Measurements from ENCODE around the gene PSMB11. TPM values are rescaled to one million over a fixed set of nuclear protein-coding genes. Genes with fewer than 3 reads are reported as not detected.

Gene PSMB11
- total RNA-seq, 2 experiments from 2014 or later: not detected

DNA sequence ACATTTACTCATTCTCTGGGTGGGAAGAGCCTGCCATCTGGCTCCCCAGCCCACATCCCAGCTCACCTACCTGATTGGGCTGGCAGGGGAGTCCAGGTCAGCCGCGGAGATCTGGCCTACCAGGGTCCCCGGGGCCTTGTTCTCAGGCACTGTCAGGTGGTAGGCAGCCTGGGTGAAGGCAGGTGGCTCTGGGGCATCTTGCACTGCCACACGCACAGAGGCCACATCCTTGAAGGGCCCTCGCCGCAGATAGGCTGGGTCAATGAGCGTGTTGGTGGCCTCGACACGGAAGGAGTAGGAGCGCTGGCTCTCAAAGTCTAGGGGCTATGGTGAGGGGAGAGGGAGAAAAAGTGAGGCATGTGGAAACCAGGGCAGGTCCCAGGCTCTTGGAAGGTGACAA, 11.4 kb downstream of the PSMB11 start:
- no peaks in the 10 kb centered on the region for H3K27me3 Mint-ChIP-seq
- ATAC-seq: no peak
- intact Hi-C loops (cut with DNase I, micrococcal nuclease): no loop called here

GRCh38 chr14:23054000-23054811, 12.2 kb downstream of the PSMB11 start:
- H3K4me1 Mint-ChIP-seq: peaks cover 15% of the 10 kb centered on the region
- no peaks in the 10 kb centered on the region for H3K9me3 Mint-ChIP-seq (ENCODE audit: low read depth)
- peaks cover 4% of the 10 kb centered on the region for H3K36me3 Mint-ChIP-seq (ENCODE audit: low read depth)
- POLR2A ChIA-PET: no interaction called here
- peak; percentile 72 for DNase-seq
- intact Hi-C loops (cut with DNase I, micrococcal nuclease): no loop called here
- CTCF ChIA-PET: interaction anchor here (0.7 to 19.3 kb wide), 10 partner anchors 10 to 125 kb away, joined by 3 to 751 read pairs (median 5); partner anchors contain the start of genes AJUBA and PRMT5
- no peaks in the 10 kb centered on the region for H3K27me3 Mint-ChIP-seq
- no peak overlapping the region for H3K4me3 Mint-ChIP-seq
- no peak for ATAC-seq
- H3K27ac Mint-ChIP-seq: no peak overlapping the region

More for the DNA sequence above, 11.4 kb downstream of the PSMB11 start:
- no peak for DNase-seq
- H3K27ac Mint-ChIP-seq: no peak overlapping the region
- peaks cover 1% of the 10 kb centered on the region for H3K36me3 Mint-ChIP-seq (ENCODE audit: low read depth)
- POLR2A ChIA-PET: no interaction called here
- CTCF ChIA-PET: interaction anchor here (0.7 to 19.3 kb wide), 6 partner anchors 13 to 119 kb away, joined by 3 to 751 read pairs (median 16); partner anchors contain the start of gene AJUBA
- peaks cover 15% of the 10 kb centered on the region for H3K4me1 Mint-ChIP-seq
- no peaks in the 10 kb centered on the region for H3K9me3 Mint-ChIP-seq (ENCODE audit: low read depth)
- no peak overlapping the region for H3K4me3 Mint-ChIP-seq

- CTCF ChIA-PET: interaction anchor here (0.6 to 19.3 kb wide), 15 partner anchors 11 to 131 kb away, joined by 3 to 751 read pairs (median 5); partner anchors contain the start of genes ACIN1, AJUBA, C14orf119 and PRMT5
- POLR2A ChIA-PET: interaction anchor here (0.5 to 1.0 kb wide), 2 partner anchors 26 to 69 kb away, joined by 3 read pairs; no protein-coding TSS in a partner anchor
- Mint-ChIP-seq H3K4me1 (peaks cover 15% of the 10 kb centered on the region), H3K27me3 (no peaks in the 10 kb centered on the region), H3K27ac (no peak overlapping the region), H3K9me3 (ENCODE audit: low read depth) (no peaks in the 10 kb centered on the region), H3K4me3 (no peak overlapping the region), H3K36me3 (ENCODE audit: low read depth) (peaks cover 11% of the 10 kb centered on the region)
- DNase-seq (no peak), ATAC-seq (no peak)
- intact Hi-C loops (cut with DNase I, micrococcal nuclease): loop anchor here in 1 of 2 experiments (5.0 kb wide), 1 partner anchor 48 kb away; no protein-coding TSS in a partner anchor
These were observed 13.1 kb downstream of the PSMB11 start for GRCh38 chr14:23055147-23055550.

DNA sequence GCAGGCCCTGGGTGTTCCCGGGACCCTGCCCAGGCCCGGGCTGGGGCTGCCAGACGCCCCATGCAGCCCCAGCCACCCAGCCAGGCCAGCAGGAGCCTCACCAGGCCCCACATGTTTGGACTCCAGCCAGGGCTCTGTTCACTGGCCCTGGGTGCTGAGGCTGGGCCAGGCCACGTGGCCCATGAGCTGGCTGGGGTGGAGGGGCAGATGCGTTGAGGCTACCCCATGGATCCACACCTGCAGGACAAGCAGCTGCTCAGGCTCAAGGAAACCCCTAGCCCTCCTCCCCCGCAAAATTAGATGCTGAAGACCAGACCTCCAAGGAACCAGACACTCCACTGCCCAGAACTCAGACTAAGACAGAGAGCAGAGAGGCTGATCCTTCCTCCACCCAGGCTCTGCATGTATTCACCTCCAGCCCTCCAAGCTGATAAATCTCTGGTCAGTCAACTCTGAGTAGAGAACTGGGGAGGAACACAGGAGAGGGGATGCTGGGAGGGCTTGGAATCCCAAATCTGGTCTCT, 13.7 kb downstream of the PSMB11 start:
- Mint-ChIP-seq H3K4me3 (no peak overlapping the region), H3K27ac (no peak overlapping the region), H3K9me3 (ENCODE audit: low read depth) (no peaks in the 10 kb centered on the region), H3K36me3 (ENCODE audit: low read depth) (peaks cover 15% of the 10 kb centered on the region), H3K27me3 (no peaks in the 10 kb centered on the region), H3K4me1 (peaks cover 15% of the 10 kb centered on the region)
- intact Hi-C loops (cut with DNase I, micrococcal nuclease): loop anchor here (1.0 to 5.0 kb wide), 3 partner anchors 20 to 127 kb away; partner anchors contain the start of gene PRMT5 (in 1 of the 2)
- ATAC-seq: no peak
- DNase-seq: no peak
- ChIA-PET POLR2A (interaction anchor here (0.5 to 1.0 kb wide), 2 partner anchors 26 to 69 kb away, joined by 3 read pairs; no protein-coding TSS in a partner anchor), CTCF (interaction anchor here (0.6 to 19.3 kb wide), 15 partner anchors 13 to 131 kb away, joined by 3 to 751 read pairs (median 5); partner anchors contain the start of genes ACIN1, AJUBA, C14orf119 and PRMT5)

GRCh38 chr14:23056145-23056955, 14.3 kb downstream of the PSMB11 start:
- Mint-ChIP-seq H3K27ac (peak overlapping the region; percentile 2), H3K36me3 (ENCODE audit: low read depth) (peaks cover 21% of the 10 kb centered on the region), H3K9me3 (ENCODE audit: low read depth) (no peaks in the 10 kb centered on the region), H3K27me3 (no peaks in the 10 kb centered on the region), H3K4me1 (peaks cover 15% of the 10 kb centered on the region), H3K4me3 (peak overlapping the region; percentile 49)
- POLR2A ChIA-PET: interaction anchor here (1.0 kb wide), 1 partner anchor 70 kb away, joined by 3 read pairs; no protein-coding TSS in a partner anchor
- CTCF ChIA-PET: interaction anchor here (0.6 to 19.3 kb wide), 14 partner anchors 12 to 486 kb away, joined by 3 to 751 read pairs (median 4); partner anchors contain the start of genes AJUBA and HAUS4
- peak; percentile 80 for DNase-seq
- peak; percentile 61 for ATAC-seq
- intact Hi-C loops (cut with DNase I, micrococcal nuclease): loop anchor here (1.0 to 5.0 kb wide), 3 partner anchors 21 to 128 kb away; partner anchors contain the start of gene PRMT5 (in 1 of the 2)

DNA sequence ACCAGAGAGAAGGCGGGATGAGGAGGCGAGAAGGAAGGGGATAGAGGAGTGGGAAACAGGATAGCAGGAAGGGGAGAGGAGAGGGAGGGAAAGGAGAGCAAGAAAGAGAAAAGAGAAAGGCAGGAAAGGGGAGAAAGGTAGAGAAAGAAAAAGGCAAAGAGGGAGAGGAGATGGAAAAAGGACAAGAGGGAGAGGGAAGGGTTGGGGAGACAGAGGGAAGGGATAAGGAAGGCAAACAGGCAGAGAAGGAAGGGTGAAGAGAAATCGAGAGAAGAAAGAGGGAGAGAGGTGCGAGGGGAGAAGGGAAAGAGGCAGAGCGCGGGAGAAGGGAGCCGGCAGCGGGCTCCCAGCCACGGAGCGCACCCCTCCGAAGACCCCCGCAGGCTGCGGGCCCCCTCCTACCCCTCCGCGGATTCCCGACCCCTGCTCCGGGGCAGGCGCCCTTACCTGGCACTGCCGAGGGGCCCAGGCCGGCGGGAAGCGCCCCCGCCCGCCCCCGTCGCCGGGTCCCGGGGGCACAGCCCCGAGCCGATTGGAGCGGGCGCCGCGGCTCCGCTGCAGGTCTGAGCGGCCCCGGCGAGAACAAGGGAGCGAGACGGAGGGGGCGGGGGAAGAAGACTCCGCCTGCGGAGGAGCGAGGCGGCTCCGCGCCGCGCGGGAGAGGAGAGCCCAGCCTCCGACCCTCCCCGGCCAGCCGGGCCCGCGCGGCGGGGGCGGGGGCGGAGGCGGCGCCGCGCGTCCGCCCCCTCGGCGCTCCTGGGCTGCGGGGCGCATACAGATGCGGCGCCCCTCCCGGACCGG, 15.1 kb downstream of the PSMB11 start, which contains the start of gene CDH24:
CDH24 (minus strand) TSS at position 565 of the 801 bp plus-strand sequence. CDS start 1,787 bp downstream, outside the sequence.
- Mint-ChIP-seq H3K4me3 (peak within 1 kb of the TSS; percentile 74), H3K27me3 (no peaks in the 10 kb centered on the region), H3K27ac (peak within 1 kb of the TSS; percentile 2), H3K9me3 (ENCODE audit: low read depth) (no peaks in the 10 kb centered on the region), H3K4me1 (peaks cover 15% of the 10 kb centered on the region), H3K36me3 (ENCODE audit: low read depth) (peaks cover 24% of the 10 kb centered on the region)
- CTCF ChIA-PET: interaction anchor here (0.5 to 19.3 kb wide), 47 partner anchors 10 to 1089 kb away, joined by 3 to 751 read pairs (median 4); partner anchors contain the start of genes AJUBA, HAUS4, PRMT5 and PSMB11
- intact Hi-C loops (cut with DNase I, micrococcal nuclease): loop anchor here (1.0 to 5.0 kb wide), 4 partner anchors 22 to 128 kb away; partner anchors contain the start of gene PRMT5 (in 1 of the 2)
- POLR2A ChIA-PET: interaction anchor here (0.6 to 1.4 kb wide), 5 partner anchors 14 to 70 kb away, joined by 3 to 13 read pairs (median 3); partner anchors contain the start of genes ACIN1 and C14orf119
- ATAC-seq (peak; percentile 68), DNase-seq (peak; percentile 84)

DNA sequence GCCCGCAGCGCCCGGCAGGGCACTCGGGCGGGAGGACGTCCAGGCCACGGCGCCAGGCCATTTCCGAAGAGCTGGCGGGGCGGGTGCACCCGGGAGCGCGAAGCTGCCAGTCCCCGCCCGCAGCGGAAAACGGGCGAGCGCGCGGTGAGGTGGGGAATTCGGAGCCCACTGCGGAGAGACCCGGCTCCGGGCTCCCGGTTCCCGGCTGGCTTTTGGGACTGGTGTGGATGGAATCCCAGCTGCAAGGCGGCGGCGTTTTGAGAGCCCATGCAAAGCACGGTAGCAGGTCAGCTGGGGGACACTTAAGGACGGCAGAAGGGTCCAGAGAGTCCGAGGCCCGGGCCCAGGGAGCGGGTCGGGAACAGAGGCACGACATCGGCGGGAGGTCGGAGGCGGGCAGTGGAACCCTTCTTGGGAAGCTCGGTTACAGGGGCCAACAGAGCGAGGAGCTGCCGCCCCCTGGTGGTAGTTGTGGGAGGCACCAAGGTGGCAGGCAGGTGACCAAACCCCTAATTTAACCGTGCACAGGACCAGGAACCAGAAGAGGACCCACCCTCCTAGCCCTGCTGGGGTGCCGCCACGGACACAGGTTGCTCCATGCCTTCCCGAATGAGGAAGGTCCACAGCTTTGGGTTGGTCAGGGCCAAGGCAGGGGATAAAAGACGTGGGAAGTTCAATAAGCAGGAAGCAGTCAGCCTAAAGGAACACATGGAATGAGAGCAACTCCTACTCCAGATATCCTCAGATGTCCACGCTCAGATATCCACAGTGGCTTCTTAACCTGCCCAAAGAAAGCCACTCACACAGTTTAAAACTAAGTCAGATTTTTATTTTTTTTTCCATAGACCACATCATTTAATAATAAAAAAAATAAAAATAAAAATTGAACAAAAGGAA, 16.0 kb downstream of the PSMB11 start:
- intact Hi-C loops (cut with DNase I, micrococcal nuclease): loop anchor here (1.0 to 5.0 kb wide), 7 partner anchors 51 to 129 kb away; partner anchors contain the start of gene PRMT5 (in 1 of the 2)
- CTCF ChIA-PET: interaction anchor here (0.5 to 19.3 kb wide), 50 partner anchors 8 to 1088 kb away, joined by 3 to 751 read pairs (median 4); partner anchors contain the start of genes AJUBA, HAUS4, PRMT5 and PSMB11
- POLR2A ChIA-PET: interaction anchor here (0.6 to 1.4 kb wide), 9 partner anchors 10 to 142 kb away, joined by 3 to 13 read pairs (median 3); partner anchors contain the start of genes ACIN1 and C14orf119
- no peaks in the 10 kb centered on the region for H3K27me3 Mint-ChIP-seq
- H3K9me3 Mint-ChIP-seq (ENCODE audit: low read depth): no peaks in the 10 kb centered on the region
- H3K4me3 Mint-ChIP-seq: peak overlapping the region; percentile 74
- H3K36me3 Mint-ChIP-seq (ENCODE audit: low read depth): peaks cover 33% of the 10 kb centered on the region
- H3K4me1 Mint-ChIP-seq: peaks cover 15% of the 10 kb centered on the region
- H3K27ac Mint-ChIP-seq: no peak overlapping the region
- ATAC-seq (peak; percentile 81), DNase-seq (peak; percentile 93)

GRCh38 chr14:23058654-23059504, 16.9 kb downstream of the PSMB11 start:
- Mint-ChIP-seq H3K27me3 (no peaks in the 10 kb centered on the region), H3K9me3 (ENCODE audit: low read depth) (no peaks in the 10 kb centered on the region), H3K4me1 (peaks cover 15% of the 10 kb centered on the region), H3K27ac (no peak overlapping the region), H3K36me3 (ENCODE audit: low read depth) (peaks cover 42% of the 10 kb centered on the region), H3K4me3 (no peak overlapping the region)
- ATAC-seq: no peak
- ChIA-PET POLR2A (interaction anchor here (0.6 to 1.4 kb wide), 8 partner anchors 9 to 143 kb away, joined by 3 to 13 read pairs (median 4); no protein-coding TSS in a partner anchor), CTCF (interaction anchor here (0.6 to 19.3 kb wide), 36 partner anchors 9 to 141 kb away, joined by 3 to 751 read pairs (median 5); partner anchors contain the start of genes AJUBA, HAUS4 and PRMT5)
- intact Hi-C loops (cut with DNase I, micrococcal nuclease): loop anchor here (1.0 to 5.0 kb wide), 5 partner anchors 52 to 73 kb away; no protein-coding TSS in a partner anchor
- no peak for DNase-seq

All from activated CD4-positive, alpha-beta T cell treated with anti-CD3 and anti-CD28 coated beads for 36 hours (primary cell).